ENCODE results near the gene MAMDC4.

MAMDC4 gene

GRCh38 chr9:136903041-136903554 lies 51.0 kb downstream of the MAMDC4 start:
- Histone ChIP-seq H2BK15ac (ENCODE audit: low read length) (no peak overlapping the region), H3K4me1 (ENCODE audit: control insufficient read depth in 2 of 2, insufficient read depth in 1 of 2, low read depth in 1 of 2, low read length in 2 of 2) (no peaks in the 10 kb centered on the region), H3K9ac (ENCODE audit: low read depth, low read length, poor library complexity) (no peak overlapping the region), H3K4me3 (ENCODE audit: low read length in 2 of 2) (no peak overlapping the region), H3K27me3 (ENCODE audit: control insufficient read depth in 3 of 3, insufficient read depth in 3 of 3, low read depth in 1 of 3, low read length in 3 of 3) (no peaks in the 10 kb centered on the region), H3K9me3 (replicated peaks in 1 of 2; ENCODE audit: control insufficient read depth in 2 of 2, insufficient read depth in 1 of 2, low read depth in 1 of 2, low read length in 2 of 2) (no peaks in the 10 kb centered on the region), H2BK120ac (ENCODE audit: low read depth, low read length) (no peak overlapping the region), H3K23ac (ENCODE audit: low read depth, low read length, poor library complexity) (no peak overlapping the region), H3K36me3 (replicated peaks in 1 of 2; ENCODE audit: control insufficient read depth in 2 of 2, insufficient read depth in 2 of 2, low read length in 2 of 2) (peaks cover 57 to 94% of the 10 kb centered on the region in 2 donors), H3K14ac (ENCODE audit: low read length) (no peak overlapping the region), H3K4ac (ENCODE audit: low read length) (no peak overlapping the region), H3K79me1 (ENCODE audit: low read depth, low read length) (peaks cover 17% of the 10 kb centered on the region), H2BK12ac (ENCODE audit: low read length) (no peak overlapping the region), H4K8ac (ENCODE audit: low read depth, low read length) (no peak overlapping the region), H3K18ac (ENCODE audit: low read length) (no peak overlapping the region), H2AFZ (ENCODE audit: low read length) (no peak overlapping the region), H3K4me2 (ENCODE audit: insufficient read depth, low read length, poor library complexity, severe bottlenecking) (no peak overlapping the region), H4K91ac (ENCODE audit: low read depth, low read length, poor library complexity) (no peak overlapping the region), H2AK5ac (ENCODE audit: low read depth, low read length) (no peak overlapping the region), H3K27ac (replicated peaks; ENCODE audit: low read length) (no peak overlapping the region), H2BK5ac (ENCODE audit: low read length) (no peak overlapping the region)
- no peak for DNase-seq (ENCODE audit: low spot score)
- WGBS, 2 donors (ENCODE audit: extremely low coverage in 2 of 2, insufficient read length in 2 of 2, insufficient replicate concordance in 1 of 2), result no CpG with 5 or more reads among the region's 12 CpGs

GRCh38 chr9:136906266-136906665 lies 54.1 kb downstream of the MAMDC4 start:
- H3K18ac ChIP-seq (ENCODE audit: low read length), result no peak overlapping the region
- H2BK15ac ChIP-seq (ENCODE audit: low read length), result no peak overlapping the region
- H4K91ac ChIP-seq (ENCODE audit: low read depth, low read length, poor library complexity), result no peak overlapping the region
- no peak overlapping the region for H2BK12ac ChIP-seq (ENCODE audit: low read length)
- H3K23ac ChIP-seq (ENCODE audit: low read depth, low read length, poor library complexity), result no peak overlapping the region
- no peak overlapping the region for H2BK5ac ChIP-seq (ENCODE audit: low read length)
- H3K4me1 ChIP-seq (ENCODE audit: control insufficient read depth in 2 of 2, insufficient read depth in 1 of 2, low read depth in 1 of 2, low read length in 2 of 2), result no peaks in the 10 kb centered on the region
- H3K27me3 ChIP-seq (ENCODE audit: control insufficient read depth in 3 of 3, insufficient read depth in 3 of 3, low read depth in 1 of 3, low read length in 3 of 3), result no peaks in the 10 kb centered on the region
- H3K4me3 ChIP-seq (ENCODE audit: low read length in 2 of 2), result no peak overlapping the region
- H3K9me3 ChIP-seq (replicated peaks in 1 of 2; ENCODE audit: control insufficient read depth in 2 of 2, insufficient read depth in 1 of 2, low read depth in 1 of 2, low read length in 2 of 2), result no peaks in the 10 kb centered on the region
- H2AK5ac ChIP-seq (ENCODE audit: low read depth, low read length), result no peak overlapping the region
- no peak overlapping the region for H3K4ac ChIP-seq (ENCODE audit: low read length)
- H3K79me1 ChIP-seq (ENCODE audit: low read depth, low read length), result peaks cover 16% of the 10 kb centered on the region
- H3K27ac ChIP-seq (replicated peaks; ENCODE audit: low read length), result no peak overlapping the region
- no peak overlapping the region for H2AFZ ChIP-seq (ENCODE audit: low read length)
- H3K36me3 ChIP-seq (replicated peaks in 1 of 2; ENCODE audit: control insufficient read depth in 2 of 2, insufficient read depth in 2 of 2, low read length in 2 of 2), result peaks cover 45 to 86% of the 10 kb centered on the region in 2 donors
- WGBS, 2 donors (ENCODE audit: extremely low coverage in 2 of 2, insufficient read length in 2 of 2, insufficient replicate concordance in 1 of 2), result no CpG with 5 or more reads among the region's 4 CpGs
- no peak overlapping the region for H3K9ac ChIP-seq (ENCODE audit: low read depth, low read length, poor library complexity)
- no peak for DNase-seq (ENCODE audit: low spot score)
- H2BK120ac ChIP-seq (ENCODE audit: low read depth, low read length), result no peak overlapping the region
- no peak overlapping the region for H4K8ac ChIP-seq (ENCODE audit: low read depth, low read length)
- no peak overlapping the region for H3K14ac ChIP-seq (ENCODE audit: low read length)
- no peak overlapping the region for H3K4me2 ChIP-seq (ENCODE audit: insufficient read depth, low read length, poor library complexity, severe bottlenecking)

GRCh38 chr9:136907011-136907914 lies 55.1 kb downstream of the MAMDC4 start:
- Histone ChIP-seq H3K4me1 (ENCODE audit: control insufficient read depth in 2 of 2, insufficient read depth in 1 of 2, low read depth in 1 of 2, low read length in 2 of 2) (no peaks in the 10 kb centered on the region), H3K36me3 (replicated peaks in 1 of 2; ENCODE audit: control insufficient read depth in 2 of 2, insufficient read depth in 2 of 2, low read length in 2 of 2) (peaks cover 35 to 84% of the 10 kb centered on the region in 2 donors)

More at GRCh38 chr9:136907011-136907914, 55.1 kb downstream of the MAMDC4 start:
- Histone ChIP-seq H3K79me1 (ENCODE audit: low read depth, low read length) (peaks cover 12% of the 10 kb centered on the region), H3K14ac (ENCODE audit: low read length) (no peak overlapping the region), H2AFZ (ENCODE audit: low read length) (no peak overlapping the region), H2BK120ac (ENCODE audit: low read depth, low read length) (no peak overlapping the region), H3K4me2 (ENCODE audit: insufficient read depth, low read length, poor library complexity, severe bottlenecking) (no peak overlapping the region), H4K8ac (ENCODE audit: low read depth, low read length) (no peak overlapping the region), H3K4me3 (ENCODE audit: low read length in 2 of 2) (no peak overlapping the region), H3K18ac (ENCODE audit: low read length) (peak overlapping the region; percentile 71), H3K9me3 (replicated peaks in 1 of 2; ENCODE audit: control insufficient read depth in 2 of 2, insufficient read depth in 1 of 2, low read depth in 1 of 2, low read length in 2 of 2) (no peaks in the 10 kb centered on the region), H3K27ac (replicated peaks; ENCODE audit: low read length) (no peak overlapping the region), H3K27me3 (ENCODE audit: control insufficient read depth in 3 of 3, insufficient read depth in 3 of 3, low read depth in 1 of 3, low read length in 3 of 3) (no peaks in the 10 kb centered on the region), H2AK5ac (ENCODE audit: low read depth, low read length) (no peak overlapping the region), H4K91ac (ENCODE audit: low read depth, low read length, poor library complexity) (no peak overlapping the region), H2BK5ac (ENCODE audit: low read length) (peak overlapping the region; percentile 82), H2BK15ac (ENCODE audit: low read length) (no peak overlapping the region), H3K4ac (ENCODE audit: low read length) (no peak overlapping the region), H3K9ac (ENCODE audit: low read depth, low read length, poor library complexity) (peak overlapping the region; percentile 60), H2BK12ac (ENCODE audit: low read length) (no peak overlapping the region), H3K23ac (ENCODE audit: low read depth, low read length, poor library complexity) (peak overlapping the region; percentile 65)
- no CpG with 5 or more reads among the region's 29 CpGs for WGBS, 2 donors (ENCODE audit: extremely low coverage in 2 of 2, insufficient read length in 2 of 2, insufficient replicate concordance in 1 of 2)
- DNase-seq (ENCODE audit: low spot score), result no peak
